ENCODE measurements around the gene CPNE5.
"Not testable (repeated sequence)": the region's sequence is repeated elsewhere in the genome, so short reads cannot be mapped to it uniquely, and the experiment has no call there.

Gene CPNE5

GRCh38 chr6:36817847-36818246, 21.4 kb downstream of the CPNE5 start:
- in situ Hi-C loops (cut with MboI; ENCODE audit: low sequenced_read_pairs) = no loop called here

GRCh38 chr6:36817176-36817817, 21.9 kb downstream of the CPNE5 start:
- in situ Hi-C loops (cut with MboI; ENCODE audit: low sequenced_read_pairs) = no loop called here

DNA sequence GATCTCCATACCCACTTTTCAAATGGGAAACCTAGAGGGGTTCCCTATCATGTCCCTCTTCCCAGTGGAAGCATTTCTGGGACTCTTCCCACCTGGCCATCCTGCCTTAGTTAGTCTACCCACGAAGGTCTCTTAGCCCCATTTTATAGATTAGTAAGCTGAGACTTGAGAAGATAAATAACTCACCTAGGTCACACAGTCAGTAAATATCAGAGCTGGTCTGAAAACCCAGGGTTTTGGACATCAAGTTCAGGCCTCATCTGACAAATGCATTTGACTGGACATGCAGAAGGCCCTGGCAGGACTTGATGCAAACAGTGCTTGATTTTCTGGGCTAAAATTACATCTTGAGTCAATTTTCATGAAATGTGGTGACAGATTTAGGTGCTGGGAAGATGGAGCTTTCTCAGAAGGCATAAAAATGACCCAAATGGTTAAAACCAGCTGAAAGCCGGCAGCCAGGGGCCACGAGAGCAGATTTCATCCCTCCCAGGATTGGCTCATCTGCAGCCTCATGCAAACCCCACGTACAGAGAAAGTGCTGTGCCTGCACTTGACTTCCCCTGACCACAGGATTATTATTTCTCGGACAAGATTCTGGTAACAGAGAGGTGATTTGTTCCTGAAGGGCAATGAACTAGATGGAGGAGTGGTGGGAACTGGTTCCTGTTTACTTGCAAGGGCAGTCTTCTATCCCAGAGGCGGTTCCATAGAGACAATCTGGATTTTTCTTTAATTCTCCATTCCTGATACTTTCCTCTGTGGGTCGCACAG, 23.1 kb downstream of the CPNE5 start:
- in situ Hi-C loops (cut with MboI; ENCODE audit: low sequenced_read_pairs) = no loop called here

DNA sequence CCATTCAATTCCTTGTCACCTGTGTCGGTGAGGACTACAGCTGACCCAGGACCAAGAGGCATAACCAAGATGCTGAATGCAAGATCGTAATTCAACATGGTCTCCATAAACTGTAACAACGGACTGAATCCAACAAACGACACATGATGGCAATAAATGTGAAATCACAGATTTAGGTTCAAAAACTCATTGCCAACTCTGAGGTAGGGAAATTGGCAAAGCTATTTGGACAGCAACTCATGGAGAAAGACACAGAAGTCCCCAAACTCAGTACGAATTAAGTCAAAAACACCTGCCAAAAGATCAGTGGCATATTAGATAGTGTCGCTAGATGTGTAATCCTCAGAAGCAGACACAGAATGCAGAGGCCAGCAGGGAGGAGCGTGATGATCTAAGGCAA, 25.0 kb downstream of the CPNE5 start:
- in situ Hi-C loops (cut with MboI; ENCODE audit: low sequenced_read_pairs) = no loop called here

DNA sequence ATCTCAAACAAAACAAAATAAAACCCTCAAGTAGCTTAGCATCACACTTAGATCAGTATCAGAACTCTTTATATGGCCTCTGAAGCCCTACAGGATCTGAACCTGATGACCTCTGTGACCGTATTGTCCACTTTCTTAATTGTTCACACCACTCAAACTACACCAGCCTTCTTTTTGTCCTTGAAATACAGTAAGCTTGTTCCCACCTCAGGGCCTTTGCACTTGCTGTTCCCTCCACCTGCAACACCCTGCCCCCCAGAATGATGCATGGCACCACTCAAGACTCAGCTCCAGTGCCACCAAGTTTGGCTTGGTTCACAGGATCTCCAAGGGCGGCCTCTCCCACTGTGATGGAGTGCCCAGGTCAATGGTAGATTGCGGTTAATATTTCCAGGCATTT, 25.7 kb downstream of the CPNE5 start:
- in situ Hi-C loops (cut with MboI; ENCODE audit: low sequenced_read_pairs) = no loop called here

GRCh38 chr6:36813047-36813446, 26.2 kb downstream of the CPNE5 start:
- in situ Hi-C loops (cut with MboI; ENCODE audit: low sequenced_read_pairs) = not testable (repeated sequence)

DNA sequence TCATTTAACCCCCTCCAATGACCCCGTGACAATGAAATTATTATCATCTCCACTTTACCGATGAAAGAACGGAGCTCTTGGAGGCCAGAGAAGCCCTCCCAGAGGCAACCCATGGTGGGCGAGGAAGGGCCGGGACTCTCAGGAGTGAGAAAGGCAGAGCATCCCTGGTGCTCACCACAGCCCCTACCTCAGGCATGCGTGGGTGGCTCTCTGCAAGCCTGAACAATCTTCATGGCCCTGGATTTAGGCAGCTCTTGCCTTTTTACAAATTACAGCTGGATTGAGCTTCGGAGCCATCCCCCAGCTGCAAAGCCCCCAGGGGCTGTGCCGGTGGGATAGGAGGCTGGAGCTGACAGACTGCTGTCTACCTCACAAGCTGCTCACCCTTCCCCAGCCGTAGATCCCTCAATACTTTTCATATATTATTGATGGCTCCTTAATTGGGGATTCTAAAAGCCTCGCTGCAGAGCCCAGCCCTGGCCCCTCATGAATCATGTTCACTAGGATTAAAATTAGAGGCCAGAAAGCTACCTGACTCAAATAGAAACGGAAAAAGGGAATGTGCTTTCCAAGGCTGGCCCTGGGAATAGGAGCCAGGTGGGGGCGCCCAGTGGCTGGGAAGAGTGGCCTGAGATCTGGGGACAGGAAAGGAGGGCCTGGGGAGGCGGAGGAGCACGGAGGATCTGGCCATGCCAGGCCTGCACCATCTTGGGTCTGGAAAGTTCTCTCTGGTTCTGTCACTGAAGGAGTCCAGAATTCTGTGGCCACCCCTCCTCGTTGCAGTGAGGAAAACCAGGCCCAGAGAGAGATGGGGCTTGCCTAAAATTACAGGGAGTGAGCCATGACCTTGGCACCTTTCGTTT, 29.1 kb downstream of the CPNE5 start:
- in situ Hi-C loops (cut with MboI; ENCODE audit: low sequenced_read_pairs) = no loop called here

- in situ Hi-C loops (cut with MboI; ENCODE audit: low sequenced_read_pairs) = no loop called here
Measured at GRCh38 chr6:36809156-36809555, 30.1 kb downstream of the CPNE5 start.

DNA sequence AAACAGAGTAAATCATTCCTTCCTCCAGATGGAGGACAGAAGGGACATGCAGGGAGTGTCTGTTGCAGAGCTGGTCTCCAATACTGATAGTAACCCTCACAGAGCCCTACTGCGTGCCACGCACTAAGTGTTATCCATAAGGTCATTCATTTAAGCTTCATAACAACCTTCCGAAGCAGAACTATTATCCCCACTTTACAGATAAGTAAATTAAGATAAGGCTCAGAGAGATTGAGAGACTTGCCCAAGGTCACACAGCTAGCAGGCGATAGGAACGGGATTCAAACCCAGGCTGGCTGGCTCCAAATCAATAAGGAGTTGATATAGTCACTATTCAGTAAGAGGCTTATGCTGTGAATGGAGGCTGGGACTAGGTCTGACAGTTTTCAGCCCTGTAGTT, 30.6 kb downstream of the CPNE5 start:
- in situ Hi-C loops (cut with MboI; ENCODE audit: low sequenced_read_pairs) = no loop called here

DNA sequence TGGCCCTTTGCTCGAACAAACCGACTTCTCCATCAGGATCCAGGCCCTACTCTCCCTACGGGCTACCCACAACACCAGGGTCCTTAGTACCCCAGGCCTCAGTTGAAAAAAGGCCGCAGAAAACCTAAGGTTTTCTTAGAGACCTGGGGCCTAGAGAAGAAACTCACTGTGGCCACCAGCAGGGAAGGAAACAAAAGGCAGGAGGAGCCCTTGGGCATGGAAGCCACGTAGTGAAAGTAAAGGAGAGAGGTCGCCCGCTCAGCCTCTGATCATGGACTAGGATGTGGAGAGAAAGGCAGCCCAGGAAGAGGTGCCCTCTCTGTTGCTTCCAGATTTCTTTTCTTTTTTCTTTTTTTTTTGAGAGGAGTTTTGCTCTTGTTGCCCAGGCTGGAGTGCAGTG, 31.5 kb downstream of the CPNE5 start:
- in situ Hi-C loops (cut with MboI; ENCODE audit: low sequenced_read_pairs) = no loop called here

DNA sequence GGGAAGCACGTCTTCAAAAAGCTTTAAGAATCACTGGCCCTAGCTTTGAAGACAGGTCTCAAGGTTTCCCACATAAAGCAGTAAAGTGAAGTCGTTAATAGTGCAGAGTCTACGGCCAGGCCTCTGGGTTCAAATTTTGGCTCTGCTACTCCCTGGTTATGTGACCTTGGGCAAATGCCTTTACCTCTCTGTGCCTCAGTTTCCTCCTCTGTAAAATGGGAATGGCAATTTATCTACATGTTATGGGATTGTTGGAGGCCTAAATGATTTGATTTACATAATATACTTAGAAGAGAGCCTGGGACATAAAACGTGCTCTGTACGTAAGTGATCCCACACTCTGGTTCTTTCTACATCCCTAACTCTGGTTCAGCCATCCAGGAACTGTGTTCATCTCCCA, 32.1 kb downstream of the CPNE5 start:
- in situ Hi-C loops (cut with MboI; ENCODE audit: low sequenced_read_pairs) = no loop called here

DNA sequence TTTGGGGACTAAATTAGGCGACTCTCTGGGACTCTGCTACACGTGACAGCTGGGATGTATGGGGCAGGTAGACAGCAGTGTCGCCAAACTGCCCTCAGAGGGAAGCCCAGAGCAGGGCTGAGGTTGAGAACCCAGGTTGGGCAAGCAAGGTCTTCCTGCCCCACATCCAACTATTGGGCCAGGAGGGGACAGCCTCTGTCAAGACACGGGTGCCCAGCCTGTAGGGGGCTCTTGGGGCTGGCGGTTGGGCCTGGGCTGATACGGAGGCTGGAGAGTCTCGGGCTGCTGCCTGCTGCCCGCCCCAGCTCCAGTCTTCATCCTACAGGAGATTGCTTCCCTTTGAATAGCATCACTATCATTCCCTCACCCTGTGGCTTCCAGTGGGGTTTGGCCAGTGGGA, 33.3 kb downstream of the CPNE5 start:
- in situ Hi-C loops (cut with MboI; ENCODE audit: low sequenced_read_pairs) = no loop called here

DNA sequence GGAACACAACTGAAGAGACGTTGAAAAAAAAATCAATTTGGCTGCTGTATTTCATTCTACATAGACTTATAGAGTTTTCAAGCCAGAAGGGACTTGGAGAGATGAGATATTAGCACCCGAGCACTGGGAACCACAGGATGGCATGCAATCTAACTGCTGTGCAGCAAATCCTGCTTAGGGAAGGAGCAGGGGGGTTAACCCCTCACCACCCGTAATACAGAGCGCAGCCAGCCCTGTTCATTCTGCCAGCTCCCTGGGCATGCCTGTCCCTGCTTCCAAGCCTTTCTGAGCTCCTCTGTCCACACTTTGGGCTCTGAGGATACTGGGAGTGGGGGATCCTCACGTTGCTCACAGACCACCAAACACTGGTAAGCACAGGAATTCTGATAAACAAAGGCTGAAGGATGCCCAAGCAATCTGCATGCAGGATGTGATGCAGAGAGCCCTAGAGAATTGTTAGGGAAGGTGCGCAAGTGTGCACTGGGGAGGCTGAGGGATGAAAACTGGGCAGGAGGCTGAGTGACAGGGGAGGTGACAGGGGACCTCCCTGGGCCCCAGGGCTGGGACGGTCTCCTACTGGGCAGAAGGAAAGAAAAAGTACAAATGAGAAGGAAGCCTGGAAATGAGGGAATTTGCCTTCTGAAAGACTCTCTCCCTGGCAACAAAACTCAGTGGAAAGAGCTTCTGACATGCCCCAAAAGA, 34.0 kb downstream of the CPNE5 start:
- in situ Hi-C loops (cut with MboI; ENCODE audit: low sequenced_read_pairs) = no loop called here

GRCh38 chr6:36804563-36804962, 34.7 kb downstream of the CPNE5 start:
- in situ Hi-C loops (cut with MboI; ENCODE audit: low sequenced_read_pairs) = no loop called here

DNA sequence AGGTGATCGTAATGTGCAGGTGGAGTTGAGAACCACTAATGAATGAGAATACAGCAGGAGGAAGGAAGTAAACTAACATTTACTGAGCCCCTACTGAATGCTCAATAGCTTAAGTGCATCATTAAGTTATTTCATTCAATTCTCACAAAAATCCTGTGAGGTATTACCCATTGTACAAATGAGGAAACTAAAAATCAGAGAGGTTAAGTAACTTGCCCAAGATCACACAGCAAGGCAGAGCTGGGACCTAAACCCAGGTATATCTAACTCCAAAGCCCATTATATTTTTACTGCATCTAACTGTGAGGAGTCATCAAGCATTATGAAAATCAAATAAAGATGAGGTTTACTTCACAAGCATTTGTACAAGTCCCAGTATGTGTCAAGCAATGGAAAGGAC, 35.3 kb downstream of the CPNE5 start:
- in situ Hi-C loops (cut with MboI; ENCODE audit: low sequenced_read_pairs) = no loop called here

- in situ Hi-C loops (cut with MboI; ENCODE audit: low sequenced_read_pairs) = no loop called here
Measured at GRCh38 chr6:36803482-36803881, 35.8 kb downstream of the CPNE5 start.

DNA sequence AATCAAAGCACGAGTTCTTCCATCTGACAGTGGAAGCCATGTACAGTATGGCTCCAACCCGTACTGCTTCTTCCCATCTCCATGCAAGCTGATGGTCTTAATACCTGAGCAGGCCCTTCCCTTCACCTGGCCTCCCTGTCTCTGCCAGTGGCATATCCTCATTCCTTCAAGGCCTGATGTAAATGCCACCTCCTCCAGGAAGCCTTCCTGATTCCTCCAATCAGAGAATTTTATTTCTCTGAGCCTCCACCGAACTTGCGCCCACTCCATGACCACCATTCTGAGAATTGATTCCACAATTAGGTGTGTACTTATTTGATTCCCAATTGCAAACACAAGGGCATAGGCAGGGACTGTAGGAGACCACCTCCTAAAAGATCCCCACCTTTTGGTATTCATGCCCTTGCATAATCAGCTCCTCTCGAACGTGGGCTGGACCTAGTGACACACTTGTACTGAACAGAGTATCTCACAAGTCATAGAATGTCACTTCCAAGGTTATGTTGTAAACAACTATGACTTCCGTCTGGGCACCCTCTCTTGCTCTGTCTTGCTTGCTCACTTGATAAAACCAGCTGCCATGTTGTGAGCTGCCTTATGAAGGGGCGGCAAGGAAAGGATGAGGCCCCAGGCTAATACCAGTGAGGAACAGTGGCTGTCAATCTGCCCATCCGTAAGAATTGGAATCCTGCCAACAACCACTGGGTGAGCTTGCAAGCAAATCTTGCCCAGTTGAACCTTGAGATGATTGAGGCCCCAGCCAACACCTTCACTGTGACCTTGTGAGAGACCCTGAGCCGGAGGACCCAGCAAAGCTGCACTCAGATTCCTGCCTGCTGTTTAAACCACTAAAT, 38.8 kb downstream of the CPNE5 start:
- in situ Hi-C loops (cut with MboI; ENCODE audit: low sequenced_read_pairs) = no loop called here

DNA sequence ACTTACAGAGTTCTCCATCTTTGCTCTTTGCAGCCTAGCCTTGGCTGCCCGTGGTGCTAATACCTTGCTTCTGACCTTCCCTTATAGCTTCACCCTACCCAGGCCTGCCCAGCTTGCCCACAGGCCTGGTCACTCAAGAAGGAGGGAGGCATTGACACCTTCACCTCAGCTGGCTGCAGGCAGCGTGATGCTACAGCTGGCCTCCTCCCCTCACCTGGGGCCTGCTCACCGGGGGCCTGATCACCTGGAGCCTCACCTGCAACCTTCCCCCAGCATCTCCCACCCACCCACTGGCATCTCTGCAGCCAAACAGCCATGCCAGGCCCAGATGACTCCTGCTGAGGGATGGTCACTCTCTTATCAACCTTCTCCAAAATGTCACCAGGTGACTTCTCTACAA, 40.4 kb downstream of the CPNE5 start:
- in situ Hi-C loops (cut with MboI; ENCODE audit: low sequenced_read_pairs) = no loop called here

DNA sequence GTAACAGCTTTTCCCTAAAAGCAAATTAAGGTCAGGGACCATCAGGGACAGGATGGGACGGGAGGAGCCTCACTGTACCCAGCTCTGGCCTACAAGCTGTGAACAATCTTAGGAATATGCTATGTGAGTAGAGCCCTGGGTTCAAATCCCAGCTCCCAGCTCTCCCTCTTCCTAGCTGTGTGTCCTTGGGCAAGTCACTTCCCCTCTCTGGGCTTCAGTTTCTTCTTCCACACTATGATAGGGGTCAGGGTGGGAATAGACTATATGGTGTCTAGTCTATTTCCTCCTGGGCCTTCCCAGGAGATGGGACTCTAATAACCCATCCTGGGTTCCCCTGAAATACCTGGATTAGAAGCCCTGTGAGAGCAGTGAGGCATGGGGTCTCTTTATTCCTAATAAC, 41.6 kb downstream of the CPNE5 start:
- in situ Hi-C loops (cut with MboI; ENCODE audit: low sequenced_read_pairs) = no loop called here

GRCh38 chr6:36797055-36797454, 42.2 kb downstream of the CPNE5 start:
- in situ Hi-C loops (cut with MboI; ENCODE audit: low sequenced_read_pairs) = no loop called here

Data from HL-60/S4 (cell line).